ENCODE data around the gene EMILIN2. TPM values are rescaled to one million over a fixed set of nuclear protein-coding genes. Genes with fewer than 3 reads are reported as not detected.

EMILIN2 gene
- total and polyA plus RNA-seq, 9 of the 15 experiments (the other 6 are each of a cell fraction or from before 2014, with no cell fraction given), result 0.01 to 0.40 (median 0.19) TPM

DNA sequence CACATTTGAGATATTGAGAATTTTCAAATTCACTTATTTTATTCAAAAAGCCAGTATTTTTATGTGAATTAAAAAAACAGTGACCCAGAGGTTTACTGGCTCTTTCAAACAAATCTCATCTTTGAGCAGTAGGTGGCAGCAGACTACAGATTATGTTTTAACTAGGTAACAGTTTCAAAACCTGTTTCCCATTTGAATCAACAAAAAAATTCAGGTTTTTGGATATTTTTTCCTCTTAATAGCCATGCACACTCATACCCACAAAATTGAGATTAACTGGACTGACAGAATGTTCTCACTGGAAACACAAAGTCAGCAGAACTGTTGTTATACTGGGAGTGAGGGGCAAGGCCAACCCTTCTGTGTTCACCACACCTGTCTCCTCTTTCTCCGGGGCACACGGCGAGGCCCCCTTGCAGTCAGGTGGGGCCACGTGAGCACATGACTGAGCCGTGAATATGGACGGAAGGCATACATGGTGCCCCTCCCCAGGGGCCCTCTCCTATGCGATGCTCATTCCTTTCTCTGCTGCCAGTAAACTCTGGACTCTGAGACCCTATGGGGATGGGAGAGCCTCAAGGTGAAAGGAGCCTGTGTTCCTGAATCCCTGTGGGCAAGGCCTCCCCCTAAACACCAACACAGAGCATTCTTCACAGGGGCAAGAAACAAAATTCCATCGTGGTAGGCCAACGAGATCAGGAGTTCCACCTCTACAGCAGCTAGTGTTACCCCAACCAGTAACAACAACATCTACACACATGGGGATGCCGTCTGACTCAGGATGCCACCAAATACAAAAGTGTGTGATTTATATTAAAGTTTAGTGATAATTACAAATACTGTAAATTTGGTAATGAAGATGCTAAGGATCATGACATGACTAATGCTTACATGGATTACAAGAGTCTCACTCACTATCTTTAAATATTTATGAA lies 85.7 kb downstream of the EMILIN2 start (continued):
- TF ChIP-seq DEAF1 (CRISPR knock-in tag; IDR thresholded peaks at IDR 0.05), result peak; percentile 90
- 0 out of 2 replicates have a peak, but pooled peaks have one; percentile 7 for TF ChIP-seq GTF2E2 (tag; IDR thresholded peaks at IDR 0.05)
- no peak for TF ChIP-seq ZNF395 (CRISPR knock-in tag; IDR thresholded peaks at IDR 0.05)
- TF ChIP-seq STAG1 (CRISPR knock-in tag; IDR thresholded peaks at IDR 0.05; ENCODE audit: borderline replicate concordance), result 0 out of 2 replicates have a peak, but pooled peaks have one; percentile 35
- TF ChIP-seq SP1 (CRISPR knock-in tag; IDR thresholded peaks at IDR 0.05), result peak; percentile 14; the same call in 1 of the 2 replicates
- TF ChIP-seq ZNF384 (IDR thresholded peaks at IDR 0.05; ENCODE audit: low read depth, low read length), result peak; percentile 54; the same call in 1 of the 2 replicates
- TF ChIP-seq ZNF316 (IDR thresholded peaks at IDR 0.05), result peak; percentile 62
